Measurements from ENCODE around the gene JUNB. TPM values are rescaled to one million over a fixed set of nuclear protein-coding genes. Genes with fewer than 3 reads are reported as not detected.
A peak's percentile ranks its signal among the peaks of the same experiment; 100 is the strongest.
"Not testable (repeated sequence)": the region's sequence is repeated elsewhere in the genome, so short reads cannot be mapped to it uniquely, and the experiment has no call there.

The JUNB gene
- total RNA-seq, 1 donor from 2014 or later = 101 TPM

DNA sequence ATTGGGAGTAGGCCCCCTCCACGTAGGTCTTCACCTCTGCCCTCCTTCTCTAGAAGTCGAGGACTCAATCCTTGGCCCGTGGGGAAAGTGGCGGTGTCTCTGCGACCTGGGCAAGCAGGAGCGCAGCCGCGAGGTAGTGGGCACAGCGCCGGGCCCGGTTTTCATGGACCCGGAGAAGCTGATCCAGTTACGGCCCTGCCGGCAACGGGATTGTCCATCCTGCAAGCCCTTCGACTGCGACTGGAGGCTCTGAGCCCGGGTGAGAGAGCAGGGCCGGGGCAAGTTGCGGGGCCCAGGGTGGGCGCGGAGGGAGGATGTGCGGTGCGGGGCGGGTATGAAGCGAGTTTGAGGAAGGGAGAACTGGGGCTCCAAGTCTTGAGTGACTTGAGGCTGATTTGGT lies 12.8 kb downstream of the JUNB start:
- Histone ChIP-seq H4K20me1 (ENCODE audit: insufficient read depth, low read length) (peaks cover 11% of the 10 kb centered on the region), H3K4me2 (ENCODE audit: low read length) (no peak overlapping the region), H3K36me3 (ENCODE audit: insufficient read depth, low read length) (no peaks in the 10 kb centered on the region), H3K4me1 (ENCODE audit: insufficient read depth, low read length) (peaks cover 32% of the 10 kb centered on the region), H3K4me3 (ENCODE audit: insufficient read depth, low read depth, low read length) (no peak overlapping the region), H3K27ac (ENCODE audit: low read depth, low read length) (no peak overlapping the region), H3K9ac (ENCODE audit: low read length) (no peak overlapping the region), H2AFZ (ENCODE audit: low read depth, low read length) (no peak overlapping the region), H3K9me3 (ENCODE audit: insufficient read depth, low read depth, low read length) (no peaks in the 10 kb centered on the region), H3K79me2 (ENCODE audit: insufficient read depth, low read length) (peaks cover 20% of the 10 kb centered on the region), H3K27me3 (ENCODE audit: insufficient read depth, low read length) (no peaks in the 10 kb centered on the region)
- DNase-seq (ENCODE audit: low read depth) = no peak
- TF ChIP-seq, protein P1, sequence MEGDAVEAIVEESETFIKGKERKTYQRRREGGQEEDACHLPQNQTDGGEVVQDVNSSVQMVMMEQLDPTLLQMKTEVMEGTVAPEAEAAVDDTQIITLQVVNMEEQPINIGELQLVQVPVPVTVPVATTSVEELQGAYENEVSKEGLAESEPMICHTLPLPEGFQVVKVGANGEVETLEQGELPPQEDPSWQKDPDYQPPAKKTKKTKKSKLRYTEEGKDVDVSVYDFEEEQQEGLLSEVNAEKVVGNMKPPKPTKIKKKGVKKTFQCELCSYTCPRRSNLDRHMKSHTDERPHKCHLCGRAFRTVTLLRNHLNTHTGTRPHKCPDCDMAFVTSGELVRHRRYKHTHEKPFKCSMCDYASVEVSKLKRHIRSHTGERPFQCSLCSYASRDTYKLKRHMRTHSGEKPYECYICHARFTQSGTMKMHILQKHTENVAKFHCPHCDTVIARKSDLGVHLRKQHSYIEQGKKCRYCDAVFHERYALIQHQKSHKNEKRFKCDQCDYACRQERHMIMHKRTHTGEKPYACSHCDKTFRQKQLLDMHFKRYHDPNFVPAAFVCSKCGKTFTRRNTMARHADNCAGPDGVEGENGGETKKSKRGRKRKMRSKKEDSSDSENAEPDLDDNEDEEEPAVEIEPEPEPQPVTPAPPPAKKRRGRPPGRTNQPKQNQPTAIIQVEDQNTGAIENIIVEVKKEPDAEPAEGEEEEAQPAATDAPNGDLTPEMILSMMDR (IDR thresholded peaks at IDR 0.05; ENCODE audit: insufficient read depth, low read depth, low read length) = no peak
- TF ChIP-seq EZH2 (IDR thresholded peaks at IDR 0.05; ENCODE audit: insufficient read depth, low read length) = no peak
- no peak for FAIRE-seq
- no peaks in the 10 kb centered on the region for H3K36me3 Mint-ChIP-seq (ENCODE audit: low read depth, unreplicated experiment)
- no peak overlapping the region for H3K4me3 Mint-ChIP-seq (ENCODE audit: unreplicated experiment)
- H3K9me3 Mint-ChIP-seq (ENCODE audit: unreplicated experiment) = no peaks in the 10 kb centered on the region
- H3K27ac Mint-ChIP-seq (ENCODE audit: unreplicated experiment) = peak overlapping the region; percentile 58
- no peaks in the 10 kb centered on the region for H3K4me1 Mint-ChIP-seq (ENCODE audit: low read depth, unreplicated experiment)
- H3K27me3 Mint-ChIP-seq (ENCODE audit: low read depth, unreplicated experiment) = peaks cover 7% of the 10 kb centered on the region

DNA sequence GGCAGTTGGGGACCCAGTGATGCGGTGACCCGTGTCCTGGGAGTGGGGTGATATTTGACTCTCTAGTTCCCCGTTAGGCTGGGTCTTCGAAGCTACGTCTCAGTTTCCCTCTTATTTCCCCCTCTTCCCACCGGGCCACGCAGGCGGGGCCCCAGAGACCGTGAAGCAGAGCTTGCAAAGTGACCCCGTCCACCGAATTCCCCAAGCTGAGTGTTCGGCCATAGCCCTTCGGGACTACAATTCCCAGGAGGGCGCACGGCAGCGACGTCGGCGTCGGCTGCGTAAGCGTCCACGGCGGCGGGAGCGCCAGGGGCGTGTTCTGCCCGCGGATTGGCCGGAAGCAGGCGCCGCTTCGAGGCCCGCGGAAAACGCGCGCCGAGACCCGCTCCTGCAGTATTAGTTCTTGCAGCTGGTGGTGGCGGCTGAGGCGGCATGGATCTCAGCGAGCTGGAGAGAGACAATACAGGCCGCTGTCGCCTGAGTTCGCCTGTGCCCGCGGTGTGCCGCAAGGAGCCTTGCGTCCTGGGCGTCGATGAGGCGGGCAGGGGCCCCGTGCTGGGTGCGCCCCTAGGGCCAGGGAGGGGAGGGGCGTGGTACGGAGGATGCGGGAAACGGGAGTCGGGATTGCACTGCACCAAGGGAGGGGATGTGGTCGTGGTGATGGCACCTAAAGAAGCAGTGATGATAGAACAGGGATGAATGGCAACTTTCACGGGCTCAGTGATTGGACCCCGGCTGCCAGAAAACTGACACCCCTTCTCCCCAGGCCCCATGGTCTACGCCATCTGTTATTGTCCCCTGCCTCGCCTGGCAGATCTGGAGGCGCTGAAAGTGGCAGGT lies 15.2 kb downstream of the JUNB start, which contains the start of gene RNASEH2A:
Gene RNASEH2A (plus strand): TSS at position 343 of the 840 bp plus-strand sequence. CDS start 90 bp downstream, at position 433.
- peak within 1 kb of the TSS; percentile 78 for H3K9ac ChIP-seq (ENCODE audit: low read length)
- H2AFZ ChIP-seq (ENCODE audit: low read depth, low read length) = peak within 1 kb of the TSS; percentile 98
- DNase-seq (ENCODE audit: low read depth) = peak; percentile 80
- no peaks in the 10 kb centered on the region for H3K36me3 ChIP-seq (ENCODE audit: insufficient read depth, low read length)
- peaks cover 10% of the 10 kb centered on the region for H3K79me2 ChIP-seq (ENCODE audit: insufficient read depth, low read length)
- no peaks in the 10 kb centered on the region for H3K36me3 Mint-ChIP-seq (ENCODE audit: low read depth, unreplicated experiment)
- peak within 1 kb of the TSS; percentile 90 for H3K4me3 Mint-ChIP-seq (ENCODE audit: unreplicated experiment)
- TF ChIP-seq, protein P1 (IDR thresholded peaks at IDR 0.05; ENCODE audit: insufficient read depth, low read depth, low read length) = no peak
- TF ChIP-seq EZH2 (IDR thresholded peaks at IDR 0.05; ENCODE audit: insufficient read depth, low read length) = no peak
- H3K9me3 Mint-ChIP-seq (ENCODE audit: unreplicated experiment) = no peaks in the 10 kb centered on the region
- no peaks in the 10 kb centered on the region for H4K20me1 ChIP-seq (ENCODE audit: insufficient read depth, low read length)
- peak within 1 kb of the TSS; percentile 97 for H3K4me2 ChIP-seq (ENCODE audit: low read length)
- peak within 1 kb of the TSS; percentile 92 for H3K27ac Mint-ChIP-seq (ENCODE audit: unreplicated experiment)
- no peak for FAIRE-seq
- no peaks in the 10 kb centered on the region for H3K4me1 Mint-ChIP-seq (ENCODE audit: low read depth, unreplicated experiment)
- H3K9me3 ChIP-seq (ENCODE audit: insufficient read depth, low read depth, low read length) = no peaks in the 10 kb centered on the region
- peaks cover 21% of the 10 kb centered on the region for H3K4me1 ChIP-seq (ENCODE audit: insufficient read depth, low read length)
- peak within 1 kb of the TSS; percentile 75 for H3K4me3 ChIP-seq (ENCODE audit: insufficient read depth, low read depth, low read length)
- H3K27me3 ChIP-seq (ENCODE audit: insufficient read depth, low read length) = no peaks in the 10 kb centered on the region
- peak within 1 kb of the TSS; percentile 34 for H3K27ac ChIP-seq (ENCODE audit: low read depth, low read length)
- peaks cover 7% of the 10 kb centered on the region for H3K27me3 Mint-ChIP-seq (ENCODE audit: low read depth, unreplicated experiment)

DNA sequence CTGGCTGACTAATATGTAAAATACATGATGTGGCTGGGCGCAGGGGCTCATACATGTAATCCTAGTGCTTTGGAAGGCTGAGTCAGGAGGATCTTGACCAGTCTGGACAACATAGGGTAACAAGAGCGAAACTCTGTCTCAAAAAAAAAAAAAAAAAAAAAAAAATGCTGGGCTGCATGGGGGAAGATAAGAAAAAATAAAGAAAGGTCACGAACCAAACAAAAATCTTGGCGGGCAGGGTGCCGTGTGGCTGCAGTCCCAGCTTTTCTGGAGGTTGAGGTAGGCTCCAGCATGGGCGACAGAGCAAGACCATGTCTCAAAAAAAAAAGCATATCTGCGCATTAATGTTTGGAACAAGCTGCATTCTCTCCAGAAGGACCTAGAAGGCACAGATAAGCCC lies 23.8 kb downstream of the JUNB start:
- Mint-ChIP-seq H3K36me3 (ENCODE audit: low read depth, unreplicated experiment) (peaks cover 2% of the 10 kb centered on the region), H3K9me3 (ENCODE audit: unreplicated experiment) (no peaks in the 10 kb centered on the region), H3K27ac (ENCODE audit: unreplicated experiment) (no peak overlapping the region), H3K4me3 (ENCODE audit: unreplicated experiment) (no peak overlapping the region), H3K27me3 (ENCODE audit: low read depth, unreplicated experiment) (peaks cover 1% of the 10 kb centered on the region), H3K4me1 (ENCODE audit: low read depth, unreplicated experiment) (no peaks in the 10 kb centered on the region)
- Histone ChIP-seq H2AFZ (ENCODE audit: low read depth, low read length) (no peak overlapping the region), H4K20me1 (ENCODE audit: insufficient read depth, low read length) (no peaks in the 10 kb centered on the region), H3K27ac (ENCODE audit: low read depth, low read length) (no peak overlapping the region), H3K9me3 (ENCODE audit: insufficient read depth, low read depth, low read length) (no peaks in the 10 kb centered on the region), H3K4me3 (ENCODE audit: insufficient read depth, low read depth, low read length) (no peak overlapping the region), H3K27me3 (ENCODE audit: insufficient read depth, low read length) (no peaks in the 10 kb centered on the region), H3K4me2 (ENCODE audit: low read length) (no peak overlapping the region), H3K36me3 (ENCODE audit: insufficient read depth, low read length) (no peaks in the 10 kb centered on the region), H3K4me1 (ENCODE audit: insufficient read depth, low read length) (no peaks in the 10 kb centered on the region), H3K9ac (ENCODE audit: low read length) (no peak overlapping the region), H3K79me2 (ENCODE audit: insufficient read depth, low read length) (no peaks in the 10 kb centered on the region)
- no peak for FAIRE-seq
- DNase-seq (ENCODE audit: low read depth) = no peak
- TF ChIP-seq, protein P1 (IDR thresholded peaks at IDR 0.05; ENCODE audit: insufficient read depth, low read depth, low read length) = no peak
- TF ChIP-seq EZH2 (IDR thresholded peaks at IDR 0.05; ENCODE audit: insufficient read depth, low read length) = no peak

DNA sequence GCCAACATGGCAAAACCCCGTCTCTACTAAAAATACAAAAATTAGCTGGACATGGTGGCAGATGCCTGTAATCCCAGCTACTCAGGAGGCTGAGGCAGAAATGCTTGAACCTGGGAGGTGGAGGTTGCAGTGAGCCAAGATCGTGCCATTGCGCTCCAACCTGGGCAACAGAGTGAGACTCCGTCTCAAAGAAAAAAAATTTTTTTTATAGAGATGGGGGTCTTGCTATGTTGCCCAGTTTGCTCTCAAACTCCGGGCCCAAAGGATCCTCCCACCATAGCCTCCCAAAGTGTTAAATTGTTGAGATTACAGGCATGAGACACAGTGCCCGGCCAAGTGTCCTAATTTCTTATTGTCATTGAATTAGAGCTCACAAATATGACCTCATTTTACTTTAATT lies 25.9 kb downstream of the JUNB start:
- H3K9me3 Mint-ChIP-seq (ENCODE audit: unreplicated experiment); H3K4me2 ChIP-seq (ENCODE audit: low read length); H3K27me3 ChIP-seq (ENCODE audit: insufficient read depth, low read length); DNase-seq (ENCODE audit: low read depth); H3K36me3 Mint-ChIP-seq (ENCODE audit: low read depth, unreplicated experiment); H3K9ac ChIP-seq (ENCODE audit: low read length); H3K36me3 ChIP-seq (ENCODE audit: insufficient read depth, low read length); H3K9me3 ChIP-seq (ENCODE audit: insufficient read depth, low read depth, low read length); H3K4me1 ChIP-seq (ENCODE audit: insufficient read depth, low read length); H3K4me1 Mint-ChIP-seq (ENCODE audit: low read depth, unreplicated experiment); H2AFZ ChIP-seq (ENCODE audit: low read depth, low read length); H3K4me3 Mint-ChIP-seq (ENCODE audit: unreplicated experiment); FAIRE-seq; H3K4me3 ChIP-seq (ENCODE audit: insufficient read depth, low read depth, low read length); H3K79me2 ChIP-seq (ENCODE audit: insufficient read depth, low read length); H3K27ac ChIP-seq (ENCODE audit: low read depth, low read length); H4K20me1 ChIP-seq (ENCODE audit: insufficient read depth, low read length); H3K27me3 Mint-ChIP-seq (ENCODE audit: low read depth, unreplicated experiment): not testable (repeated sequence)
- H3K27ac Mint-ChIP-seq (ENCODE audit: unreplicated experiment) = peak overlapping the region; percentile 50

Measured in astrocyte (in vitro differentiated cells and primary cell).